RWPE1 (cell line): ENCODE data around the gene BBS5.

Source experiments
- CTCF ChIA-PET: fragments of 350-600 bp; sonication (Branson Sonifier 250); formaldehyde crosslinking; extraction: SDS; loops from one replicate; lab custom pipeline; 2021; lab: Yijun Ruan, JAX
- POLR2A ChIA-PET: fragments of 400-600 bp; formaldehyde crosslinking; extraction: SDS; loops from one replicate; lab custom pipeline; 2020; ENCODE audit warnings: antibody characterized with exemption; ENCODE audit not compliant: low non-redundant PET; lab: Yijun Ruan, JAX
- DNase-seq: peaks from one replicate; pipeline ENCODE4 v3.0.0; 2012; ENCODE audit warnings: low spot score
- H3K27ac ChIP-seq: fragments of 450-650 bp; 2 replicates; pipeline ENCODE4 v1.5.1; 2017
- CTCF ChIP-seq: fragments of 450-650 bp; conservative IDR thresholded peaks from 2 replicates; pipeline ENCODE4 v1.5.1; 2017; ENCODE audit warnings: low read depth, mild to moderate bottlenecking

The BBS5 gene

GRCh38 chr2:169495310-169495928 is 16.1 kb downstream of the BBS5 start:
- CTCF ChIA-PET = interaction anchor here (0.6 kb wide), 1 partner anchor 43 kb away, joined by 3 read pairs; no protein-coding TSS in a partner anchor

GRCh38 chr2:169504651-169505050 is 25.4 kb downstream of the BBS5 start:
- no peak overlapping the region for H3K27ac ChIP-seq
- CTCF ChIA-PET = interaction anchor here (0.6 kb wide), 1 partner anchor 20 kb away, joined by 3 read pairs; no protein-coding TSS in a partner anchor
- POLR2A ChIA-PET = interaction anchor here (0.6 kb wide), 1 partner anchor 14 kb away, joined by 3 read pairs; no protein-coding TSS in a partner anchor
- no peak for DNase-seq
- no peak for TF ChIP-seq CTCF

More at GRCh38 chr2:169495310-169495928, 16.1 kb downstream of the BBS5 start:
- TF ChIP-seq CTCF = no peak
- POLR2A ChIA-PET = no interaction called here
- no peak for DNase-seq
- H3K27ac ChIP-seq = no peak overlapping the region

- peak; percentile 72 for DNase-seq
- H3K27ac ChIP-seq = no peak overlapping the region
- POLR2A ChIA-PET = interaction anchor here (0.5 kb wide), 1 partner anchor 294 kb away, joined by 3 read pairs; no protein-coding TSS in a partner anchor
- CTCF ChIA-PET = interaction anchor here (0.6 kb wide), 1 partner anchor 50 kb away, joined by 6 read pairs; no protein-coding TSS in a partner anchor
- TF ChIP-seq CTCF = no peak
These were observed 28.4 kb downstream of the BBS5 start for GRCh38 chr2:169507698-169508097.

- no peak for TF ChIP-seq CTCF
- POLR2A ChIA-PET = no interaction called here
- H3K27ac ChIP-seq = no peak within 1 kb of the TSS
- peak; percentile 30 for DNase-seq
- CTCF ChIA-PET = interaction anchor here (0.5 kb wide), 1 partner anchor 55 kb away, joined by 4 read pairs; no protein-coding TSS in a partner anchor
These were observed 30.1 kb downstream of the BBS5 start, which contains the start of gene KLHL41 for GRCh38 chr2:169509298-169509885. Gene KLHL41 (plus strand): TSS chr2:169509702. CDS start chr2:169509779, 77 bp downstream.

GRCh38 chr2:169509955-169510354 is 30.7 kb downstream of the BBS5 start:
- TF ChIP-seq CTCF = no peak
- CTCF ChIA-PET = interaction anchor here (0.5 kb wide), 1 partner anchor 55 kb away, joined by 4 read pairs; no protein-coding TSS in a partner anchor
- no peak overlapping the region for H3K27ac ChIP-seq
- DNase-seq = no peak
- POLR2A ChIA-PET = no interaction called here

GRCh38 chr2:169510496-169510895 is 31.2 kb downstream of the BBS5 start:
- CTCF ChIA-PET = no interaction called here
- no peak overlapping the region for H3K27ac ChIP-seq
- no peak for DNase-seq
- POLR2A ChIA-PET = no interaction called here
- TF ChIP-seq CTCF = no peak
